Cardiac fibroblast (primary cell): ENCODE results near the gene NRCAM.

Experiments used
- DNase-seq, 2 donors: peaks; one replicate each; pipeline versions ENCODE4 v3.0.0 to v3.0.0-alpha.2; 2010; ENCODE audit warnings: low read depth in 2 of 2
- H3K4me3 ChIP-seq, 2 donors: replicated peaks in 1 of 2; 1 replicate in 1 of 2; 2 replicates in 1 of 2; pipeline ENCODE4 v1.5.1; 2011; ENCODE audit warnings: low read depth in 2 of 2, low read length in 2 of 2, mild to moderate bottlenecking in 2 of 2, moderate library complexity in 1 of 2
- TF ChIP-seq, protein P1 (sequence below): IDR thresholded peaks from one replicate; pipeline ENCODE4 v1.5.1; 2011; ENCODE audit warnings: low read depth, mild to moderate bottlenecking, low read length, inconsistent platforms

Gene NRCAM

DNA sequence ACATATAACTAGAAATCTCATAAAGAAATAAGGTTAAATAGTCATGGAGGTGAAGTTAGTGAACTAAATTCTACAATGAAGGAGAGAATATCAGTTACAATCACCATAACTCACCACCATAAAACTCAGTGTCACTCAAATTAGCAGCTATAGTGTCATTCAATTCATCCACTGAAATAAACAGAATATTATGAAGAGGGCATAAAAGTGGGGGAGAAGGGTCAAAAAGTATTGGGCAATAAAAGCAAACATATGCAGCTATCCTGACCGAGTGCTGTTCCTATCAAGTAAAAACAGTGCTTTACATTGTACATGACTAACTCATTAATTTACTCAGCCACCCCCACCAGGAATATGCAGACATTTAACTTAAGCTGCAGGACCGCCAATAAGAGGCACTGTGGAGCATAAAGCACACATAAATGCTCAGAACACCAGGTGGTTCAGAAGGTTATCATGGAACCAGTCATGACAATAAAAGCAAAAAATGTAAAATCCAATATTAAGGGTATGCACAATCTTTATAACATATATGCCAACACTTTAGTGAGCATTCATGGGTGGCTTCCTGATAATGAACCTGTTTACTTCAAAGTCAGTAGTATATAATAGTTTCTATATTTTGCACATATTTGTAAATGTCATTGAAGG is 230.6 kb downstream of the NRCAM start:
- H3K4me3 ChIP-seq = no peak overlapping the region
- TF ChIP-seq, protein P1, sequence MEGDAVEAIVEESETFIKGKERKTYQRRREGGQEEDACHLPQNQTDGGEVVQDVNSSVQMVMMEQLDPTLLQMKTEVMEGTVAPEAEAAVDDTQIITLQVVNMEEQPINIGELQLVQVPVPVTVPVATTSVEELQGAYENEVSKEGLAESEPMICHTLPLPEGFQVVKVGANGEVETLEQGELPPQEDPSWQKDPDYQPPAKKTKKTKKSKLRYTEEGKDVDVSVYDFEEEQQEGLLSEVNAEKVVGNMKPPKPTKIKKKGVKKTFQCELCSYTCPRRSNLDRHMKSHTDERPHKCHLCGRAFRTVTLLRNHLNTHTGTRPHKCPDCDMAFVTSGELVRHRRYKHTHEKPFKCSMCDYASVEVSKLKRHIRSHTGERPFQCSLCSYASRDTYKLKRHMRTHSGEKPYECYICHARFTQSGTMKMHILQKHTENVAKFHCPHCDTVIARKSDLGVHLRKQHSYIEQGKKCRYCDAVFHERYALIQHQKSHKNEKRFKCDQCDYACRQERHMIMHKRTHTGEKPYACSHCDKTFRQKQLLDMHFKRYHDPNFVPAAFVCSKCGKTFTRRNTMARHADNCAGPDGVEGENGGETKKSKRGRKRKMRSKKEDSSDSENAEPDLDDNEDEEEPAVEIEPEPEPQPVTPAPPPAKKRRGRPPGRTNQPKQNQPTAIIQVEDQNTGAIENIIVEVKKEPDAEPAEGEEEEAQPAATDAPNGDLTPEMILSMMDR = no peak
- DNase-seq = no peak

- TF ChIP-seq, protein P1 = no peak
- DNase-seq = no peak
- no peak overlapping the region for H3K4me3 ChIP-seq
Observed at GRCh38 chr7:108224387-108224786, 231.8 kb downstream of the NRCAM start.

- peak; percentile 65 to 77 for DNase-seq
- TF ChIP-seq, protein P1 = no peak
- no peak overlapping the region for H3K4me3 ChIP-seq
Observed at GRCh38 chr7:108222236-108222892, 233.9 kb downstream of the NRCAM start.

GRCh38 chr7:108211382-108212201 is 244.6 kb downstream of the NRCAM start:
- H3K4me3 ChIP-seq = no peak overlapping the region
- TF ChIP-seq, protein P1 = no peak
- peak; percentile 53 to 91 for DNase-seq

- TF ChIP-seq, protein P1 = no peak
- no peak overlapping the region for H3K4me3 ChIP-seq
- DNase-seq = no peak
Observed at GRCh38 chr7:108210796-108211195, 245.4 kb downstream of the NRCAM start.

DNA sequence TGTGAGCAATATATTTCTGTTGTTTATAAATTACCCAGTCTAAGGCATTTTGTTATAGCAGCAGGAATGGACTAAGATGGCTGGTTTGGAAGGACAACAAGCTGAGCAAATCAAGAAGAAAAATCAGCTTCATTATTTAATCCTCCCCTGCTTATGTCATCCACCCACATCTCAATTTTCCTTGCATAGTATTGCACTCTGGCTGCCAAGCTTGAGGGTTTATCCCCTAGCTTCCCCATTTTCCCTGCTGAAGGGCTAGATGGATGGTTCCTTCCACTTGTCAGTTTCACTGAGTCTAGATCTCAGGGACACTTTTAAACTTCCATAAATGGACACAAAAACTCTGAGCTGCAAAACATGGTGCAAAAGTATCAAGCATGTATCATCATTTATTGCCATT is 250.9 kb downstream of the NRCAM start:
- DNase-seq = no peak
- no peak overlapping the region for H3K4me3 ChIP-seq
- TF ChIP-seq, protein P1 = no peak
